GM12878 (cell line): Measurements from ENCODE around the gene TOMM5.

Experiments
- KAT2A ChIP-seq: conservative IDR thresholded peaks from 2 replicates; pipeline ENCODE4 v1.6.1; 2011; ENCODE audit warnings: low read depth, low read length; ENCODE audit not compliant: control insufficient read depth
- NBN ChIP-seq: fragments of 450-650 bp; IDR thresholded peaks from 2 replicates; pipeline ENCODE4 v1.6.1; 2016
- REST ChIP-seq: IDR thresholded peaks from 2 replicates; pipeline ENCODE4 v1.6.1; 2012; ENCODE audit warnings: mild to moderate bottlenecking, low read depth, low read length

GRCh38 chr9:37542488-37542887, 49.9 kb downstream of the TOMM5 start:
- TF ChIP-seq KAT2A (no peak), NBN (no peak), REST (no peak)
